OCI-LY3 (cell line): ENCODE measurements around the gene CWC25.
"Not testable (repeated sequence)": the region's sequence is repeated elsewhere in the genome, so short reads cannot be mapped to it uniquely, and the experiment has no call there.

ENCODE experiments used
- H2AFZ ChIP-seq: fragments of 200-600, 300-600 bp; shearing (Covaris generic); 2 replicates; pipeline ENCODE4 v1.6.0; 2014; ENCODE audit warnings: antibody characterized with exemption, low read depth, low read length
- H3K27ac ChIP-seq: fragments of 200-600, 300-600 bp; sonication (generic); 2 replicates; pipeline ENCODE4 v1.5.1; 2014; ENCODE audit warnings: mild to moderate bottlenecking, low read length, moderate library complexity, mixed read lengths
- H3K27me3 ChIP-seq: fragments of 200-600, 300-600 bp; sonication (generic); 2 replicates; pipeline ENCODE4 v1.6.1; 2014; ENCODE audit warnings: low read depth, low read length, mixed read lengths
- H3K36me3 ChIP-seq: fragments of 200-600, 300-600 bp; sonication (generic); replicated peaks from 2 replicates; pipeline ENCODE3; 2014; ENCODE audit warnings: low read depth, low read length, mixed read lengths
- H3K4me1 ChIP-seq: fragments of 300-600, 200-600 bp; sonication (generic); 2 replicates; pipeline ENCODE4 v1.6.1; 2014; ENCODE audit warnings: low read length, mixed read lengths
- H3K4me2 ChIP-seq: fragments of 200-600, 300-600 bp; sonication (generic); 2 replicates; pipeline ENCODE4 v1.6.1; 2014; ENCODE audit warnings: low read length, mixed read lengths
- H3K4me3 ChIP-seq: fragments of 300-600, 200-600 bp; sonication (generic); 2 replicates; pipeline ENCODE4 v1.5.1; 2014; ENCODE audit warnings: antibody characterized with exemption, mild to moderate bottlenecking, low read length, moderate library complexity
- H3K79me2 ChIP-seq: fragments of 300-600, 200-600 bp; shearing (Covaris generic); 2 replicates; pipeline ENCODE4 v1.6.1; 2014; ENCODE audit warnings: mild to moderate bottlenecking, low read length, mixed read lengths
- H3K9ac ChIP-seq: fragments of 300-600, 200-600 bp; shearing (Covaris generic); 2 replicates; pipeline ENCODE4 v1.6.0; 2014; ENCODE audit warnings: mild to moderate bottlenecking, low read length, moderate library complexity
- H3K9me3 ChIP-seq: fragments of 200-600, 300-600 bp; shearing (Covaris generic); 2 replicates; pipeline ENCODE4 v1.6.1; 2014; ENCODE audit warnings: low read length, mixed read lengths; ENCODE audit not compliant: insufficient read depth
- H4K20me1 ChIP-seq: fragments of 200-600, 300-600 bp; sonication (generic); 2 replicates; pipeline ENCODE4 v1.6.1; 2016; ENCODE audit warnings: low read length, mixed read lengths; ENCODE audit not compliant: insufficient read depth
- EZH2phosphoT487 ChIP-seq: fragments of 200-600 bp; shearing (Covaris generic); IDR thresholded peaks from 2 replicates; pipeline ENCODE4 v1.6.1; 2018; ENCODE audit warnings: antibody characterized with exemption, mixed run types, low read depth
- TF ChIP-seq, protein P1 (sequence below): fragments of 200-600, 300-600 bp; sonication (generic); IDR thresholded peaks from 2 replicates; pipeline ENCODE4 v1.5.1; 2014; ENCODE audit warnings: antibody characterized with exemption, low read length, low read depth

Gene CWC25

DNA sequence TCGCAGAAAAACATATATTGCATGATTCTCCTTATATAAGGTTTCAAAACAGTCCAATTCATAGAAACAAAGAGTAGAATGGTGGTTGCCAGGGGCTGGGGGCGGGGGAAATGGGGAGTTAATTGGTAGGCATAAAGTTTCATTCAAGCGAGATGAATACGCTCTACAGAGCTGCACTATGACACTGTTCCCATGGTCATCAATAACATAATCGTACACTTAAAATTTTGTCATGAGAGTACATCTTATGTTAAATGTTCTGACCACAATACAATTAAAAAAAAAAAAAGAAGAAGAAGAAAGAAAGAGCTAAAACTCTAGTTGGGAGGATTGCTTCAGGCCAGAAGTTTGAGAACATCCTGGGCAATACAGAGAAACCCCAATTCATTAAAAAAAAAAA is 30.9 kb downstream of the CWC25 start:
- no peak overlapping the region for H3K9ac ChIP-seq
- no peak overlapping the region for H3K4me2 ChIP-seq
- H3K4me3 ChIP-seq: no peak overlapping the region
- peaks cover 16% of the 10 kb centered on the region for H3K36me3 ChIP-seq
- peaks cover 12% of the 10 kb centered on the region for H3K4me1 ChIP-seq
- H3K79me2 ChIP-seq: peaks cover 39% of the 10 kb centered on the region
- H4K20me1 ChIP-seq: peaks cover 9% of the 10 kb centered on the region; the same call in 1 of the 2 replicates
- TF ChIP-seq, protein P1, sequence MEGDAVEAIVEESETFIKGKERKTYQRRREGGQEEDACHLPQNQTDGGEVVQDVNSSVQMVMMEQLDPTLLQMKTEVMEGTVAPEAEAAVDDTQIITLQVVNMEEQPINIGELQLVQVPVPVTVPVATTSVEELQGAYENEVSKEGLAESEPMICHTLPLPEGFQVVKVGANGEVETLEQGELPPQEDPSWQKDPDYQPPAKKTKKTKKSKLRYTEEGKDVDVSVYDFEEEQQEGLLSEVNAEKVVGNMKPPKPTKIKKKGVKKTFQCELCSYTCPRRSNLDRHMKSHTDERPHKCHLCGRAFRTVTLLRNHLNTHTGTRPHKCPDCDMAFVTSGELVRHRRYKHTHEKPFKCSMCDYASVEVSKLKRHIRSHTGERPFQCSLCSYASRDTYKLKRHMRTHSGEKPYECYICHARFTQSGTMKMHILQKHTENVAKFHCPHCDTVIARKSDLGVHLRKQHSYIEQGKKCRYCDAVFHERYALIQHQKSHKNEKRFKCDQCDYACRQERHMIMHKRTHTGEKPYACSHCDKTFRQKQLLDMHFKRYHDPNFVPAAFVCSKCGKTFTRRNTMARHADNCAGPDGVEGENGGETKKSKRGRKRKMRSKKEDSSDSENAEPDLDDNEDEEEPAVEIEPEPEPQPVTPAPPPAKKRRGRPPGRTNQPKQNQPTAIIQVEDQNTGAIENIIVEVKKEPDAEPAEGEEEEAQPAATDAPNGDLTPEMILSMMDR: no peak
- no peak for TF ChIP-seq EZH2phosphoT487
- no peak overlapping the region for H2AFZ ChIP-seq
- no peak overlapping the region for H3K27ac ChIP-seq
- H3K9me3 ChIP-seq: no peaks in the 10 kb centered on the region
- H3K27me3 ChIP-seq: no peaks in the 10 kb centered on the region

DNA sequence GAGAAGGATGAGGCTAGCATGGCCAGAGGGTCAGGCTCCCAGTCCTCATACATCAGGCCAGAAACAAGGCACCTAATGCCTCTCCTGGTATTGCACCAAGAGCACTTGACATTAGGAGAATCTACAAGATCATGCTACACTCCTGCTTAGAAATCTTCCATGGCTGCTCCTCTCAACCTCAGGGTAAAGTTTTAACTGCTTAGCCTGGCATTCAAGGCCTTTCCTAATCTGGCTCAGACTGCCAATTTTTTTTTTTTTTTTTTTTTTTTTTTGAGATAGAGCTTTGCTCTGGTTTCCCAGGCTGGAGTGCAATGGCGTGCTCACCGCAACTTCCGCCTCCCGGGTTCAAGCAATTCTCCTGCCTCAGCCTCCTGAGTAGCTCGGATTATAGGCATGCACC is 34.0 kb downstream of the CWC25 start:
- H3K4me1 ChIP-seq: no peaks in the 10 kb centered on the region
- no peak overlapping the region for H3K4me3 ChIP-seq
- H3K27me3 ChIP-seq: no peaks in the 10 kb centered on the region
- H3K27ac ChIP-seq: no peak overlapping the region
- peaks cover 8% of the 10 kb centered on the region for H3K79me2 ChIP-seq
- H3K36me3 ChIP-seq: peaks cover 13% of the 10 kb centered on the region
- H3K4me2 ChIP-seq: no peak overlapping the region
- no peak overlapping the region for H3K9ac ChIP-seq
- TF ChIP-seq, protein P1: no peak
- TF ChIP-seq EZH2phosphoT487: no peak
- H2AFZ ChIP-seq: no peak overlapping the region
- no peaks in the 10 kb centered on the region for H3K9me3 ChIP-seq
- H4K20me1 ChIP-seq: no peaks in the 10 kb centered on the region; the same call in 1 of the 2 replicates

DNA sequence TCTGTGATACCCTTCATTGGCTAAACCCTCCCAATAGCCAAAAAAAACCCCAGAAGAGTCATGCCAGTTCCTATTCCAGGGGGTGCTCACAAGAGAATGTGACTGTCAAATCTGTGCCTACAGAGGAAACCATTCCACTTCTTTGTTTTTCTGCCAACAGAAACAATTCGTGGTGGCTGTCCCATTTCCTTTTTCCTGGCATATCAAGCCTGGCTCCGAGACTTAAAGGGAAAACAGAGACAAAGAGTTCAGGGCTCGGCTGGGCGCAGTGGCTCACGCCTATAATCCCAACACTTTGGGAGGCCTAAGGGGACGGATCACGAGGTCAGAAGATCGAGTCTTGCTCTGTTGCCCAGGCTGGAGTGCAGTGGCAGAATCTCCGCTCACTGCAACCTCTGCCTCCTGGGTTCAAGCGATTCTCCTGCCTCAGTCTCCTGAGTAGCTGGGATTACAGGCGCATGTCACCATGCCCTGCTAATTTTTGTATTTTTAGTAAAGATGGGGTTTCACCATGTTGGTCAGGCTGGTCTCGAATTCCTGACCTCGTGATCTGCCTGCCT is 34.9 kb downstream of the CWC25 start:
- H3K79me2 ChIP-seq, H4K20me1 ChIP-seq, H2AFZ ChIP-seq, H3K9me3 ChIP-seq, H3K4me1 ChIP-seq, H3K27ac ChIP-seq, H3K4me2 ChIP-seq, H3K4me3 ChIP-seq, H3K27me3 ChIP-seq, H3K9ac ChIP-seq: not testable (repeated sequence)
- peaks cover 15% of the 10 kb centered on the region for H3K36me3 ChIP-seq

DNA sequence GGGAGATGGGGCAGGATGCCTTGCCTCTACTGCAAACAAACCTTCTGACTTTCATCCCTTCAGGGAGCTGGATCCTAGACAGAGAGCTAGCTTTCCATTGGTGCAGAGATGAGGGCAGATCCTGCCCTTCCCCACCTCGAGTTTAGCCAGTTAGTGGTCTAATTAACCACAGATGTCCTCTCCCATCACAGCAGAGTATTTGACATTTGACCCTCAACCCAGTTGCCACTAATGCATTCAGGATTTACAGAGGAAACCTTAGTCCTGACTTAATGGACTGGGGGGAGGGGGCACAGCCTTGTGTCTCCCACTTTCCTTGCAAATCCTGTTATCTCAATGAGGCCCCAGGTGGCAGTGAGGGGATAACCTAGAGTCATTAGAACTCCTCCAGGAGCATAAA is 35.9 kb downstream of the CWC25 start:
- peaks cover 15% of the 10 kb centered on the region for H3K36me3 ChIP-seq
- no peak overlapping the region for H3K27ac ChIP-seq
- H3K79me2 ChIP-seq: no peaks in the 10 kb centered on the region; the same call in 1 of the 2 replicates
- no peaks in the 10 kb centered on the region for H3K9me3 ChIP-seq
- H3K4me2 ChIP-seq: no peak overlapping the region
- no peak overlapping the region for H3K4me3 ChIP-seq
- TF ChIP-seq EZH2phosphoT487: no peak
- TF ChIP-seq, protein P1: no peak
- H2AFZ ChIP-seq: no peak overlapping the region
- H3K9ac ChIP-seq: no peak overlapping the region
- no peaks in the 10 kb centered on the region; the same call in 1 of the 2 replicates for H4K20me1 ChIP-seq
- no peaks in the 10 kb centered on the region for H3K4me1 ChIP-seq
- H3K27me3 ChIP-seq: no peaks in the 10 kb centered on the region

DNA sequence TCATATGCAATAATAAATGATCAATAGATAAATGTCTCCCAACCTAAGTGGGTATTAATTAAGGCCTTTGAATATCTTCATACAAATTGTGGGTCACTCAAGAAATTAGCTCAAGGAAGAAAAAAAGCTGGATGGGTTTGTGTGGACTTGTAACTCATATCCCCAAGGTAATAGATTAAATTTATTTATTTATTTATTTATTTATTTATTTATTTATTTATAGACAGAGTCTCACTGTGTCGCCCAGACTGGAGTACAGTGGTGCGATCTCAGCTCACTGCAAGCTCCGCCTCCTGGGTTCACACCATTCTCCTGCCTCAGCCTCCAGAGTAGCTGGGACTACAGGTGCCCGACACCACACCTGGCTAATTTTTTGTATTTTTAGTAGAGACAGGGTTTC is 37.1 kb downstream of the CWC25 start:
- not testable (repeated sequence) for H3K27me3 ChIP-seq, H3K4me3 ChIP-seq, H4K20me1 ChIP-seq, H3K4me1 ChIP-seq, H3K27ac ChIP-seq, H3K9me3 ChIP-seq, H3K79me2 ChIP-seq, H3K9ac ChIP-seq, H3K4me2 ChIP-seq, H2AFZ ChIP-seq
- peaks cover 16% of the 10 kb centered on the region for H3K36me3 ChIP-seq
